Measurements from ENCODE around the gene SERGEF.

The SERGEF gene

GRCh38 chr11:17918049-17918605, 94.7 kb downstream of the SERGEF start:
- no peak for DNase-seq (ENCODE audit: low read depth)
- no peak for TF ChIP-seq CTCF (conservative IDR thresholded peaks at IDR 0.05; ENCODE audit: low read depth, low read length)
- H3K4me3 ChIP-seq (ENCODE audit: low read length), result no peak overlapping the region

- no peak overlapping the region for H3K4me3 ChIP-seq (ENCODE audit: low read length)
- no peak for DNase-seq (ENCODE audit: low read depth)
- no peak for TF ChIP-seq CTCF (conservative IDR thresholded peaks at IDR 0.05; ENCODE audit: low read depth, low read length)
Measured at GRCh38 chr11:17917556-17917955, 95.3 kb downstream of the SERGEF start.

- no peak for TF ChIP-seq CTCF (conservative IDR thresholded peaks at IDR 0.05; ENCODE audit: low read depth, low read length)
- no peak overlapping the region for H3K4me3 ChIP-seq (ENCODE audit: low read length)
- DNase-seq (ENCODE audit: low read depth), result no peak
Measured at GRCh38 chr11:17915500-17916143, 97.2 kb downstream of the SERGEF start.

- no peak for TF ChIP-seq CTCF (conservative IDR thresholded peaks at IDR 0.05; ENCODE audit: low read depth, low read length)
- no peak overlapping the region for H3K4me3 ChIP-seq (ENCODE audit: low read length)
- no peak for DNase-seq (ENCODE audit: low read depth)
Measured at GRCh38 chr11:17914957-17915356, 97.9 kb downstream of the SERGEF start.

GRCh38 chr11:17907046-17907445, 105.8 kb downstream of the SERGEF start:
- DNase-seq (ENCODE audit: low read depth), result no peak
- TF ChIP-seq CTCF (conservative IDR thresholded peaks at IDR 0.05; ENCODE audit: low read depth, low read length), result no peak
- no peak overlapping the region for H3K4me3 ChIP-seq (ENCODE audit: low read length)

- no peak overlapping the region for H3K4me3 ChIP-seq (ENCODE audit: low read length)
- TF ChIP-seq CTCF (conservative IDR thresholded peaks at IDR 0.05; ENCODE audit: low read depth, low read length), result peak; percentile 44
- DNase-seq (ENCODE audit: low read depth), result no peak
Measured at GRCh38 chr11:17906436-17906835, 106.4 kb downstream of the SERGEF start.

- no peak for DNase-seq (ENCODE audit: low read depth)
- no peak for TF ChIP-seq CTCF (conservative IDR thresholded peaks at IDR 0.05; ENCODE audit: low read depth, low read length)
- no peak overlapping the region for H3K4me3 ChIP-seq (ENCODE audit: low read length)
Measured at GRCh38 chr11:17905477-17905876, 107.4 kb downstream of the SERGEF start.
